ENCODE measurements around the gene GAK. TPM values are rescaled to one million over a fixed set of nuclear protein-coding genes. Genes with fewer than 3 reads are reported as not detected.

The GAK gene
- total RNA-seq, 6 experiments from 2014 or later = 65.8 to 72.9 (median 69.1) TPM

DNA sequence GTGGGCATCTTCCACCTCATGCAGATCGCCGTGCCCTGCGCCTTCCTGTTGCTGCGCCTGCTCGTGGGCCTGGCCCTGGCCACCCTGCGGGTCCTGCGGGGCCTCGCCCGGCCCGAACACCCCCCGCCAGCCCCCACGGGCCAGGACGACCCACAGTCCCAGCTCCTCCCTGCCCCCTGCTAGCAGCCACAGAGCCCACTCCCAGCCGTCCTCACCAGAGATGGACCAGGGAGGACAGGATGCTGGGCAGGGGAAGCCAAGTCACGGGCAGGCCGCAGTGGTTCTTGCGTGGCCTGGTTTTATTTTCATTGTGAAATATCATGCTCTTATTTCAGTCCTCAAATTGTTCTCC, 26.2 kb upstream of the GAK start:
- Mint-ChIP-seq H3K4me1 (ENCODE audit: low read depth) (no peaks in the 10 kb centered on the region), H3K36me3 (ENCODE audit: low read depth) (peaks cover 8% of the 10 kb centered on the region; the same call in 1 of the 2 replicates), H3K27ac (no peak overlapping the region), H3K9me3 (no peaks in the 10 kb centered on the region), H3K4me3 (no peak overlapping the region), H3K27me3 (ENCODE audit: insufficient read depth) (peaks cover 6% of the 10 kb centered on the region)
- TF ChIP-seq, protein P1, sequence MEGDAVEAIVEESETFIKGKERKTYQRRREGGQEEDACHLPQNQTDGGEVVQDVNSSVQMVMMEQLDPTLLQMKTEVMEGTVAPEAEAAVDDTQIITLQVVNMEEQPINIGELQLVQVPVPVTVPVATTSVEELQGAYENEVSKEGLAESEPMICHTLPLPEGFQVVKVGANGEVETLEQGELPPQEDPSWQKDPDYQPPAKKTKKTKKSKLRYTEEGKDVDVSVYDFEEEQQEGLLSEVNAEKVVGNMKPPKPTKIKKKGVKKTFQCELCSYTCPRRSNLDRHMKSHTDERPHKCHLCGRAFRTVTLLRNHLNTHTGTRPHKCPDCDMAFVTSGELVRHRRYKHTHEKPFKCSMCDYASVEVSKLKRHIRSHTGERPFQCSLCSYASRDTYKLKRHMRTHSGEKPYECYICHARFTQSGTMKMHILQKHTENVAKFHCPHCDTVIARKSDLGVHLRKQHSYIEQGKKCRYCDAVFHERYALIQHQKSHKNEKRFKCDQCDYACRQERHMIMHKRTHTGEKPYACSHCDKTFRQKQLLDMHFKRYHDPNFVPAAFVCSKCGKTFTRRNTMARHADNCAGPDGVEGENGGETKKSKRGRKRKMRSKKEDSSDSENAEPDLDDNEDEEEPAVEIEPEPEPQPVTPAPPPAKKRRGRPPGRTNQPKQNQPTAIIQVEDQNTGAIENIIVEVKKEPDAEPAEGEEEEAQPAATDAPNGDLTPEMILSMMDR (IDR thresholded peaks at IDR 0.05) = no peak
- DNase-seq = no peak

DNA sequence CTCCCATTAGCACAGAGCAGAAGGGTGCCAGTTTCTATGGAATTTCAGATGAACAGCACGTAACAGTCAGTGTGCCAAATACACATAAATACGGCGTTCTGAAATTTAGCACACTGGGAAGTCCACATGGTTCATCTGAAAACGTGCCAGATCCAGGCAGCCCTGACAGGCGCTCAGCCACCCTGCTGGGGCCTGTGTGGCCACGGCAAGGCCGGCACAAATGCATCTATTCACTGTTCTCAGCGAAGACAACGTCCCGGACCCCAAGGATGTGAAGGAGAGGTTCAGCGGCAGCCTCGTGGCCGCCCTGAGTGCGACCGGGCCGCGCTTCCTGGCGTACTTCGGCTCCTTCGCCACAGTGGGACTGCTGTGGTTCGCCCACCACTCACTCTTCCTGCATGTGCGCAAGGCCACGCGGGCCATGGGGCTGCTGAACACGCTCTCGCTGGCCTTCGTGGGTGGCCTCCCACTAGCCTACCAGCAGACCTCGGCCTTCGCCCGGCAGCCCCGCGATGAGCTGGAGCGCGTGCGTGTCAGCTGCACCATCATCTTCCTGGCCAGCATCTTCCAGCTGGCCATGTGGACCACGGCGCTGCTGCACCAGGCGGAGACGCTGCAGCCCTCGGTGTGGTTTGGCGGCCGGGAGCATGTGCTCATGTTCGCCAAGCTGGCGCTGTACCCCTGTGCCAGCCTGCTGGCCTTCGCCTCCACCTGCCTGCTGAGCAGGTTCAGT, 25.6 kb upstream of the GAK start:
- Mint-ChIP-seq H3K27me3 (ENCODE audit: insufficient read depth) (peaks cover 6% of the 10 kb centered on the region), H3K4me1 (ENCODE audit: low read depth) (no peaks in the 10 kb centered on the region), H3K4me3 (no peak overlapping the region), H3K36me3 (ENCODE audit: low read depth) (peaks cover 8% of the 10 kb centered on the region; the same call in 1 of the 2 replicates), H3K27ac (no peak overlapping the region), H3K9me3 (no peaks in the 10 kb centered on the region)
- no peak for DNase-seq
- TF ChIP-seq, protein P1 (IDR thresholded peaks at IDR 0.05) = no peak

DNA sequence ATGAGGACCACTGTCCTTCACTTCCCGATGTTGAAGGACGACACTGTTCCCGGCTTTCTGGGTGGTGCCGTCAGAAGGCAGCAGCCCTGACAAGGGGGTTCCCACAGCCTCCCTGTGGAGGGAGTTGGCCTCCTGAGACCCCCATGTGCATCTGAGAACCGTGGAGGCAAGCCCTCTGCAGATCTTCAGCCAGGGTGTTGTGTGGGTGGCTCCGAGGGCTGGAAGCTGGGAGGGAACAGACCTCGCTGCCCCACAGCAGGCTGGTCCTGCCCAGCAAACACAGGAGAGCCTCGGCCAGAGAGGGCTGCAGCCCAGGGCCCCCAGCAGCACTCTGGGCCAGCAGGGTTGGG, 25.1 kb upstream of the GAK start:
- H3K4me1 Mint-ChIP-seq (ENCODE audit: low read depth) = no peaks in the 10 kb centered on the region
- no peak overlapping the region for H3K27ac Mint-ChIP-seq
- H3K36me3 Mint-ChIP-seq (ENCODE audit: low read depth) = peaks cover 8% of the 10 kb centered on the region; the same call in 1 of the 2 replicates
- H3K27me3 Mint-ChIP-seq (ENCODE audit: insufficient read depth) = peaks cover 6% of the 10 kb centered on the region
- no peak for DNase-seq
- H3K9me3 Mint-ChIP-seq = no peaks in the 10 kb centered on the region
- TF ChIP-seq, protein P1 (IDR thresholded peaks at IDR 0.05) = no peak
- no peak overlapping the region for H3K4me3 Mint-ChIP-seq

DNA sequence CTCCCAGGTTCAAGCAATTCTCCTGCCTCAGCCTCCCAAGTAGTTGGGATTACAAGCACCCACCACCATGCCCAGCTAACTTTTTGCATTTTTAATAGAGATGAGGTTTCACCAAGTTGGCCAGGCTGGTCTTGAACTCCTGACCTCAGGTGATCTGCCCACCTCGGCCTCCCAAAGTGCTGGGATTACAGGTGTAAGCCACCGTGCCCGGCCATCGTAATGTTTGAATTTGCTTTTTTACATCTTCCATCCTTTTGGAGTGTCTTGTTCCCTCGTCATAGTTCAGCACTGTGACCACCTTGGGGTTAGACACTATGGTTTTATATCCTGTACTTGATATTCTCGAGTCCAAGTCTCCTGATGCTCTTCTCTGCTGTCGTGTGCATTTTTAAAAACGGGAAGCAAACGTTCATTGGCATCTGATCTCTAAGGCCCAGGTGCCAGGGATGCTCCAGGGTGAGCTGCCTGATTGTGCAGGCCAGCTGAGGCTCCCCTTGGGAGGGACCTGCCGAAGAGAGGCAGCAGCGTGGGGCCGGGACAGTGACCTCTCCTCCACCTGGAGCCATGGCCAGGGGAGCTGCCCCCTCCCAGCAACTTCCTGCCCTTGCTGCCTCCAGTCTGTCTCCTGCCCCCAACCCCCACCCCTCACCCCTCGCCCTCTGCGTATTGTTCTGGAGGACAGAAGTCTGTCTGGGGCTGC, 24.6 kb upstream of the GAK start:
- no peaks in the 10 kb centered on the region for H3K4me1 Mint-ChIP-seq (ENCODE audit: low read depth)
- H3K27me3 Mint-ChIP-seq (ENCODE audit: insufficient read depth) = peaks cover 4% of the 10 kb centered on the region
- peaks cover 8% of the 10 kb centered on the region; the same call in 1 of the 2 replicates for H3K36me3 Mint-ChIP-seq (ENCODE audit: low read depth)
- H3K9me3 Mint-ChIP-seq = no peaks in the 10 kb centered on the region
- DNase-seq = no peak
- TF ChIP-seq, protein P1 (IDR thresholded peaks at IDR 0.05) = no peak
- H3K4me3 Mint-ChIP-seq = no peak overlapping the region
- peak overlapping the region; percentile 20; the same call in 1 of the 2 replicates for H3K27ac Mint-ChIP-seq

DNA sequence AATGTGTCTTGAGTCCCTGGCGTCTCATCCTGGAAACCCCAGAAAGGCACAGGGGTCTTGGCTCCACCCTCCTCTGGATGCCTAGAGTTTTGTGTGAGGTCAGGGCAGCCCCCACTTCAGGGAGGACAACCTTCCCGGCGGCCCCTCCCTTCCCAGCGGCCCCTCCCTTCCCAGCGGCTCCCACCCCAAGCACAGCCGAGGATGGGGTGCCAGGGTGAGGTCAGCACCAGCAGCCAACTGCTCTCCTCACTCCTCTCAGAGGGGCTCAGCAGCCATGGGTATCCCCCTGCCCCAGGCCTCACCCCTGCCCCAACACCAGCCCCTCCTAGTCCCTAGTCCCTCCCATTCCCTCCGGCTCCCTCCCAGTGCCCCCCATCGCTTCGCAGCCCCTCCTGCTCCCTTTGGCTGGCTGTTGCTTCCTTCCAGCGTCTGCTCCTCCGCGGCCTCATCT, 23.8 kb upstream of the GAK start:
- no peak for DNase-seq
- Mint-ChIP-seq H3K27ac (no peak overlapping the region), H3K36me3 (ENCODE audit: low read depth) (peaks cover 8% of the 10 kb centered on the region; the same call in 1 of the 2 replicates), H3K4me3 (no peak overlapping the region), H3K4me1 (ENCODE audit: low read depth) (no peaks in the 10 kb centered on the region), H3K9me3 (no peaks in the 10 kb centered on the region), H3K27me3 (ENCODE audit: insufficient read depth) (peaks cover 4% of the 10 kb centered on the region)
- TF ChIP-seq, protein P1 (IDR thresholded peaks at IDR 0.05) = no peak
